Activated CD8-positive, alpha-beta memory T cell treated with anti-CD3 and anti-CD28 coated beads for 48 hours (primary cell): ENCODE measurements around the gene MMP28.

Source experiments
- DNase-seq, 3 experiments: peaks; one replicate each; pipeline ENCODE4 v3.0.0-alpha.2; 2020; ENCODE audit warnings: low read depth in 2 of 3, low spot score in 2 of 3

MMP28 gene

GRCh38 chr17:35801583-35802224, 6.3 kb upstream of the MMP28 start:
- DNase-seq, result no peak

GRCh38 chr17:35799942-35800341, 4.5 kb upstream of the MMP28 start:
- no peak for DNase-seq

GRCh38 chr17:35797918-35798317, 2.5 kb upstream of the MMP28 start:
- DNase-seq, result no peak

DNA sequence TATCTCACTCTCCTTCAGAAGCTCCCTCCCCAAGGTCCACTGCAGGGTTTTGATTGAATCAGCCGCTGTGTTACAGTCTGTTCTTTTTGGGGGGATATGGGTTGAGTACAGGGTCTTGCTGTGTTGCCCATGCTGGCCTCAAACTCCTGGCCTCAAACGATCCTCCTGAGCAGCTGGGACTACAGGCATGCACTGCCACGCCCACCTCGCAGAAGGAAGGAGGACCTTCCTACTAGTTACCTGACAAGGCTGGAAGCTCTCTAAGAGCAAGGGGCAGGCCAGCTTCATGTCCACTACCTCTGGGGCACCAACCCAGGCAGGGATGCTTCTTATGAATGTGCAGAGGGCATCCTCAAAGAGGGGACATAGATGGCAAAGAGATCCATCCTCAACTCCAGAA, 1.9 kb upstream of the MMP28 start:
- no peak for DNase-seq

GRCh38 chr17:35796942-35797341, 1.5 kb upstream of the MMP28 start:
- DNase-seq, result no peak

DNA sequence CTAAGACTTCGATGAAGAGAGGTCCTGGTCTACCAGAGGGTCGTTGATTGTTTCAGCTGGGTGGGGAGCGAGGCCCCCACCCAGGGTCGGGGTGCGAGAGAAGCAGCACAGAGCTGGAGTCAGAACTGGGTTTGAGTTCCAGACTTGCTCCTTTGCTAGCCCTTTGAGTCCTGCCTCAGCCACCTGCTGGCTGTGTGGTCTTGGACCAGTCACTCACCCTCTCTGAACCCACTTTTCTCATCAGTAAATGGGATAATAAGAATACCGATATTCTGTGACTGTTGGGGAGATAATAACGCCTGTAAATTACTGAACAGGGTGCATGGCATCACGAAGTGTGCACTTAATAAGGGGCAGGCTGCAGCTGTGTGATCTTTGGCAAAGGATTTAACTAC, 427 bp upstream of the MMP28 start:
- no peak for DNase-seq

- DNase-seq, result no peak
These were observed 2.2 kb downstream of the MMP28 start for GRCh38 chr17:35793257-35793656.

DNA sequence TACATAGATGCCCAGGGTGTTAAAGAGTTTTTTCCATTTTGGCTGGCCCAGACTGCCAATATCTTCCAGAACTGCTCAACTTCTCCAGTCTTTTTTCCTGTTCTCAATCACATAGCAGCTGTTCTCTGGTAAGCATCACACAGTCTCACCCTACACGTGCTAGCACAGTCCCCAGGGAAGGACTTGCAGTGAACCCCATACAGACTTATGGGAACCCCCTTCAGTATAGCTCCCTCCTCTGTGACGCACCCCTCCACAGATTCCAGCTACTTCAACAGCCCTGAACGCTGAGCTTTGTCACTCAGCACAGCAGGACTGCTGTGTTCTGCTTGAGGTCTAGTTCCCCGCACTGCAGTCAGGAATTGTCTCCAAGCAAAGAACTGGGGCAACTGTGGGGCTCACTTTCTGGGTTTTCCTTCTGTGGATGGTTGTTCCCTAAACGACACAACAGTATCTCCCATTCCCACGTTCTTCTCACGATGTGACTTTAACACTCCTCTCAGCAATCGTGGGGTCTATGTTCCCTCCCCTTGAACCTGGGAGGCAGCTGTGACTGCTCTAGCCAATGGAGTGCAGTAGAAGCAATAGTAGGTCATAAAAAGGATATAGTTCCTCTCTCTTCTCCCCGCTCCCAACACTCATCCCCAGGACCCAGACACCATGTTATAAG, 3.6 kb downstream of the MMP28 start:
- no peak for DNase-seq

DNA sequence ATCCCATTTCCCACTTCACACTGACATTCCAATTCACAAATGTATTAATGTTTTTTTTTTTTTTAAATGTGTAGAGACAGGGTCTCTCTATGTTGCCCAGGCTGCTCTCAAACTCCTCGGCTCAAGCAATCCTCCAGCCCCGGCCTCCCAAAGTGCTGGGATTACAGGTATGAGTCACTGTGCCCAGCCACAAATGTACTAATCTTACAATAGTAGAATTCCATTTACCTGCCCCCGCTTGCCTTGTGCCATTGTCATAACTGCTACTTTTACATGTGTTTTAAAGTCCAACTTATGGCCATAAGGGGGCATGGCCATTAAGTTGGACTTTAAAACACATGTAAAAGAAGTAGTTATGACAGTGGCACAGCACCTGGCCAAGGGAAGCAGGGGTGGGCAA, 4.6 kb downstream of the MMP28 start:
- no peak for DNase-seq

- no peak for DNase-seq
These were observed 6.7 kb downstream of the MMP28 start for GRCh38 chr17:35788477-35789368.

DNA sequence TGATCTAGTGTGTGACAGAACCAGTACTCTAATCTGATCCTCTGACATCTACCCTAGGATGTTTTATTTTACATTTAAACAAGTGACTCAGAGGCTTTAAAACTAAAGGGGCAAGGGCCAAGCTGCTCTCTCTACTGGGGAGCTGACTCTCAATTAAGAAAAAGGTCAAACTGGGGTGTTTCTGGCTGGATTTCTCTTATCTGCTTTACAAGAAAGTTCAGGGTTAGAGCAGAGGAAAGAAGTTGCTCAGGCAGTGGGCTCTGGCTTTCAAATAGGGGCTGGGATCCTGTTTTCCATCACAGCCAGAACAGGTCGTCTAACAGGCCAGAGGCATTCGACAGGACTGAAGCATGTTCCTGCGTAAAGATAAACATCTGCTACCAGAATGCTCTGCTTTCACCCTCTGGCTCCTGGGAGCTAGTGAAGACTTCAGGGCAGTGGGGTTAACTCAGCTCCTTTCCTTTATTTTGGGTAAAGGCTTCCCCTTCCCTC, 8.5 kb downstream of the MMP28 start:
- DNase-seq, result no peak

DNA sequence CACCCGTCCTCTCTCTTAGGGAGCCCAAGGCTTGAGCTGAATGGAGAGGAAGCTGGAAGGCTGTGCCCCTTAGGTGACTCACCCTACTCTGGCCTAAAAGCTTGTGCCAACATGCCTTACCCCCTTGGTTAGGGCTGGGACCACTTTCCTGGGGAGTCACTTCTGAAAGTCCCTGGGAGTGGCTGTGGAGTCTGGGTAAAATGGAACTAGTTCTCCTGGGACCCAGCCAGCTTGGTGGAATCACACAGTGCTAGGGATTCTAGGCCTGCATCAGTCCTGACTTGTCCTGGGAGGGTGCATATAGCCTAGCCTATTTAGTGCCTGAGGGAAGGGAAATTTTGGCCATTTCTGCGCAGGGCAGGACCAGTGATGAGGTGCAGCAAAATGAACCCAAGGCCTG, 10.5 kb downstream of the MMP28 start:
- DNase-seq, result no peak

- DNase-seq, result no peak
These were observed 14.5 kb downstream of the MMP28 start for GRCh38 chr17:35780950-35781349.

DNA sequence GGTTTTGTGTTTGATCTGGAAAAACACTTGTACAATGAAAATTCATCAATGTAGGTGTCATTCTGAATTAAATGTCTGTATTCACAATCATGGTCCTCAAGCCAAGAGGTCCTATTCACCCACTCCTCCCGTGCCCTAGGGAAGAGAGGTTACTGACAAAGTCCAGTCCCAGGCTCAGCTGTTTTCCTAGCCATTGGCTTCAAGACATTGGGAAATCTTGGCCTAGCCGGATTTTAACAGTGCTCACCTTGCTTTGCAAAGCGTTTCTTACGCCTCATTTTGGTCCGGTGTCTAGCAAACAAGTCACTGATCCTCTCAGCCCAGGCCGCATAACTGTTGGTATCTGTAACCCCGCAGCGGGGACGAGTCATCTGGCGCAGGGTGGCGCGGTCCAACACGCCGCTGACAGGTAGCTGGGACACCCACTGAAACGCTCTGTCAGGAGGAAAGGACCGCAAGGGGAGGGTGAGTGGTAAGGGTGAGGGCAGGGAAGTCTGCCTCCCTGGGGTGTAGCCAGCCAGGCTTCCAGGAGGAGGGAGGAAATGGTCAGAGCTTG, 16.7 kb downstream of the MMP28 start:
- DNase-seq, result no peak

DNA sequence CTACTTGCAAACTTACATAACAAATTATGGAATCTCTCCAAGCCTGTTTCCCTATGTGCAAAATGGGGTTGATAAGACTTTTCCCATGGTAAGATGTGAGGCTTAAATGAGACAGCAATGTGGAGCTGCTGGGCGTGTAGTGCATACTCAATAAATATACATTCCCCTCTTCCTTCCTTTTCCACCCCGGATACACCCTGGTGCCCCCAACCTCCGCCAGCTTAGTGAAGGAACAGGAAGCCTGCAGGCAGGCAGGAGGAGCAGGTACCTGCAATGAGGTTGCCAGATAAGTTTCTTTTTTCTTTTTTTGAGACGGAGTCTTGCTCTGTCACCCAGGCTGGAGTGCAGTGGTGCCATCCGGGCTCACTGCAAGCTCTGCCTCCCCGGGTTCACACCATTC, 19.9 kb downstream of the MMP28 start:
- no peak for DNase-seq

- DNase-seq, result no peak
These were observed 20.4 kb downstream of the MMP28 start for GRCh38 chr17:35775039-35775438.

DNA sequence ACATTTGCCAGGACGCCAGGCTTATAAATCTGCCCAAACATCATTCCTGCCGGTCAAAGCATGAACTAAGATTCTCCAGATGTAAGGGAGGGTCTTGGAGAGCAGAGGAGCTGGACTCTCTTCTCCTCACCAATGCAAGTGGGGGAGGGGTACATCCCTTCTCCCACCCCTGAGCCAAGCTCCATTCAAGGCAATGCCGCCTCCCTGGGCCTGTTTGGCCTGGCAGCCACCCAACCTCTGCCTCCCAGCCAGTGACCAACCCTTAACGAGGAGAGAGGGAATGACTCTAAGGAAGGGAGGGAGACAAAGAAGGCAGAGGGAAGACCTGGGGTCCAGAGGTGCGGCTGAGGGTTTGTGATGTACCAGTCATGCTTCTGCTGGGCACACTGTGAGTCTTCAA, 20.9 kb downstream of the MMP28 start:
- no peak for DNase-seq

- no peak for DNase-seq
These were observed 21.6 kb downstream of the MMP28 start for GRCh38 chr17:35773679-35774425.

DNA sequence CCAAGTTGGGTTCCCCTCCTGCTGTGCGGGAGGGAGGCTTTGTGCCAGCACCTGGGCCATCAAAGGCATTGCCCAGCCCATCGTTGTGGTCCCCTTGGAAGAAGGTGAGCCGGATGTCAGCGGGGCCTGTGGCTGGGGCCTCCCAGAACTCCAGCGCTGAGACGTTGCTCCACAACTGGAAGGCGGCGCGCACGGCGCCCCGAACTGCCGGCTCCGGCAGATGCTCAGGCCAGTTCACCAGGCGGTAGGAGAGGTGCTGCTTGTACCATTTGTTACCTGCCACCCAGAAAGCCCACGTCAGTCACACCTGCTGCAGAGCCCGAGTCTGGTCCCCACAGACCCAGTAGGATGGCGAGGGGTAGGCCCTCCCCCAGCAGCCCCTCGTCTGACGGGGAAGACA, 22.3 kb downstream of the MMP28 start:
- DNase-seq, result no peak

DNA sequence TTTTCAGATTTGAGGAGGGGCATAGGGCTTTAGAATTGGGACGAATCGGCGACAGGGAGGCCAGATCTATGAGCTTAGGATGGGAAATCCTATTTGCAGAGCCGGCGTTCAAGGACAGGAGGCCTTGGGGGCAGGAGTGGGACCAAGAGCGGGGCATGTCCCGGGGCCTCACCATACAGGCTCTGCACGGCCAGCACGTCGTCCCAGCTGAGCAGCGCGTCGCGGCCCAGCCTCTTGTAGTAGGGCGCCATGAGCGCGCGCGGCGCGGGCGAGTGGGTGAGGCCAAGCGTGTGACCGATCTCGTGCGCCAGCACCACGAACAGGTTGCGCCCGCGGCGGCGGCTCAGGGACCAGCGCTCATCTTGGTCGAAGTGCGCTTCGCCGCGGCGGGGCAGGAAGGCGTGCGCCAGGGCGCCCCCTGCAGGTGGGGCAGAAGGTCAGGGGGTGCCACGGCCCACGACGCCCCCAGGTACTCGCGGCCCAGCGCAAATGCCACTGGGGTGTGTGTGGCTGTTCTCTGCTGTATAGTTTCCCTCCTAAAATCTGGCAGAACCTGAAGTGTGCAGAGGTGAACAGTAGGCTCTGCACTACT, 25.4 kb downstream of the MMP28 start:
- DNase-seq, result no peak

DNA sequence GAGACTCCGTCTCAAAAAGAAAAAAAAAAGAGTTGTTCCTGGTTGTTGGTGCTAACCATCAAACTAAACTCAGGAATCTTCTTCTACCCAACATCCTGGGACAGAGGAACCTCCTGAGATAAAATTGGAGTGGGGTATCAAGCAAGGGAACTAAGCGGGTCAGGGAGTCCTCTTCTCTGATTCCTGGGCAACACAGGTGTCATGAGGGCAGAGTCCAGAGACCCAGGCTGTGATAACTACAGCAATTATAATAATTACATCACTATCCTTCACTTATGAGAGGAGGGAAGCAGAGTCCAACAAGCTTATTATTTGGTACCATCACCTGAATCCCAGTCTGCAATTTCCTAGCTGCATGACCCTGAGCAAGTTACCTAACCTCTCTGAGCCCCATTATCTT, 26.6 kb downstream of the MMP28 start:
- DNase-seq, result no peak
